ENCODE results near the gene POMGNT2. TPM values are rescaled to one million over a fixed set of nuclear protein-coding genes. Genes with fewer than 3 reads are reported as not detected.

The POMGNT2 gene
- total and polyA plus RNA-seq, 7 donors, result 13.2 to 40.3 (median 22.4) TPM

- WGBS, 3 donors, result 80 to 89% (median 89%) methylated on average over 5 of the region's 5 CpGs
- intact Hi-C loops (cut with DNase I), result no loop called here
- no peaks in the 10 kb centered on the region for H3K27me3 ChIP-seq (ENCODE audit: insufficient read depth in 3 of 3, low read length in 2 of 3)
- no peak overlapping the region for H3K27ac ChIP-seq
- peaks cover 2 to 41% of the 10 kb centered on the region in 2 donors for H3K36me3 ChIP-seq (ENCODE audit: insufficient read depth in 1 of 2, low read depth in 1 of 2)
- ATAC-seq (no peak), DNase-seq (no peak)
- TF ChIP-seq CTCF (IDR thresholded peaks at IDR 0.05), result no peak
- H3K4me3 ChIP-seq, result no peak overlapping the region
- no peaks in the 10 kb centered on the region for H3K4me1 ChIP-seq
- no peaks in the 10 kb centered on the region for H3K9me3 ChIP-seq
These were observed 24.1 kb downstream of the POMGNT2 start for GRCh38 chr3:43081796-43082195.

GRCh38 chr3:43080726-43081568, 24.9 kb downstream of the POMGNT2 start:
- no peak for TF ChIP-seq CTCF (IDR thresholded peaks at IDR 0.05)
- Histone ChIP-seq H3K4me3 (no peak overlapping the region), H3K36me3 (ENCODE audit: insufficient read depth in 1 of 2, low read depth in 1 of 2) (peaks cover 2 to 41% of the 10 kb centered on the region in 2 donors), H3K27me3 (ENCODE audit: insufficient read depth in 3 of 3, low read length in 2 of 3) (no peaks in the 10 kb centered on the region), H3K4me1 (no peaks in the 10 kb centered on the region), H3K9me3 (no peaks in the 10 kb centered on the region), H3K27ac (no peak overlapping the region)
- intact Hi-C loops (cut with DNase I), result no loop called here
- 95 to 97% (median 95%) methylated on average over 40 of the region's 40 CpGs for WGBS, 3 donors
- ATAC-seq (no peak), DNase-seq (no peak)

- DNase-seq (no peak), ATAC-seq (no peak)
- Histone ChIP-seq H3K4me1 (no peaks in the 10 kb centered on the region), H3K36me3 (ENCODE audit: insufficient read depth in 1 of 2, low read depth in 1 of 2) (peaks cover 2 to 38% of the 10 kb centered on the region in 2 donors), H3K27me3 (ENCODE audit: insufficient read depth in 3 of 3, low read length in 2 of 3) (no peaks in the 10 kb centered on the region), H3K27ac (no peak overlapping the region), H3K4me3 (no peak overlapping the region), H3K9me3 (no peaks in the 10 kb centered on the region)
- intact Hi-C loops (cut with DNase I), result loop anchor here (10.0 kb wide), 1 partner anchor 115 kb away; no protein-coding TSS in a partner anchor
- TF ChIP-seq CTCF (IDR thresholded peaks at IDR 0.05), result no peak
- 94 to 97% (median 94%) methylated on average over 31 of the region's 31 CpGs for WGBS, 3 donors
These were observed 26.1 kb downstream of the POMGNT2 start for GRCh38 chr3:43079536-43080332.

GRCh38 chr3:43077707-43078106, 28.2 kb downstream of the POMGNT2 start:
- Histone ChIP-seq H3K4me3 (no peak overlapping the region), H3K9me3 (no peaks in the 10 kb centered on the region), H3K36me3 (ENCODE audit: insufficient read depth in 1 of 2, low read depth in 1 of 2) (peaks cover 2 to 36% of the 10 kb centered on the region in 2 donors), H3K27me3 (ENCODE audit: insufficient read depth in 3 of 3, low read length in 2 of 3) (no peaks in the 10 kb centered on the region), H3K4me1 (no peaks in the 10 kb centered on the region), H3K27ac (no peak overlapping the region)
- intact Hi-C loops (cut with DNase I), result loop anchor here (10.0 kb wide), 1 partner anchor 113 kb away; no protein-coding TSS in a partner anchor
- no peak for DNase-seq
- no peak for ATAC-seq
- no peak for TF ChIP-seq CTCF (IDR thresholded peaks at IDR 0.05)
